Common myeloid progenitor, CD34-positive (primary cell): ENCODE data around the gene PRPF38B.
"Not testable (repeated sequence)": the region's sequence is repeated elsewhere in the genome, so short reads cannot be mapped to it uniquely, and the experiment has no call there.

Experiments
- CTCF ChIA-PET: fragments of 350-600 bp; sonication (Branson Sonifier 250); formaldehyde crosslinking; loops from one replicate; lab custom pipeline; 2021; ENCODE audit warnings: antibody characterized with exemption; lab: Charles Lee
- POLR2A ChIA-PET: fragments of 350-600 bp; sonication (Branson Sonifier 250); formaldehyde crosslinking; loops from one replicate; lab custom pipeline; 2021; ENCODE audit warnings: antibody characterized with exemption; lab: Charles Lee
- DNase-seq, 3 donors: peaks; one replicate each; pipeline versions ENCODE4 v3.0.0 to v3.0.0-alpha.2; 2013
- H3K27ac ChIP-seq, 2 experiments: 1 replicate in 1 of 2; 2 replicates in 1 of 2; pipeline ENCODE4 v1.7.0; 2013; ENCODE audit warnings: inconsistent platforms in 2 of 2, low read length in 2 of 2, mild to moderate bottlenecking in 2 of 2, low read depth in 1 of 2, moderate library complexity in 1 of 2; ENCODE audit not compliant: severe bottlenecking in 2 of 2, insufficient read depth in 1 of 2, poor library complexity in 1 of 2
- H3K27me3 ChIP-seq, 5 experiments: replicated peaks in 2 of 5; 1 replicate in 3 of 5; 2 replicates in 2 of 5; pipeline versions ENCODE4 v1.6.1 to v1.7.0; 2013; ENCODE audit warnings: low read length in 4 of 5, mild to moderate bottlenecking in 2 of 5, moderate library complexity in 2 of 5, inconsistent platforms in 1 of 5; ENCODE audit not compliant: insufficient read depth in 5 of 5, control insufficient read depth in 4 of 5
- H3K36me3 ChIP-seq, 4 experiments: 1 replicate in 2 of 4; 2 replicates in 2 of 4; pipeline versions ENCODE4 v1.6.1 to v1.7.0; 2013; ENCODE audit warnings: low read length in 3 of 4, control low read depth in 1 of 4, mild to moderate bottlenecking in 1 of 4; ENCODE audit not compliant: control insufficient read depth in 4 of 4, insufficient read depth in 4 of 4
- H3K4me1 ChIP-seq, 4 experiments: 1 replicate in 3 of 4; 2 replicates in 1 of 4; pipeline versions ENCODE4 v1.6.1 to v1.7.1; 2013; ENCODE audit warnings: low read length in 3 of 4, mild to moderate bottlenecking in 3 of 4, control low read depth in 1 of 4, inconsistent platforms in 1 of 4, moderate library complexity in 1 of 4; ENCODE audit not compliant: control insufficient read depth in 4 of 4, insufficient read depth in 4 of 4; ENCODE audit errors: control extremely low read depth in 1 of 4
- H3K4me3 ChIP-seq, 7 experiments: 1 replicate in 4 of 7; 2 replicates in 3 of 7; pipeline versions ENCODE4 v1.5.1 to v1.7.0; 2013; ENCODE audit warnings: mild to moderate bottlenecking in 7 of 7, low read length in 6 of 7, moderate library complexity in 6 of 7, inconsistent platforms in 2 of 7, low read depth in 2 of 7, control low read depth in 1 of 7; ENCODE audit not compliant: insufficient read depth in 4 of 7, control insufficient read depth in 1 of 7; ENCODE audit errors: extremely low read depth in 1 of 7
- H3K9me3 ChIP-seq, 5 experiments: 1 replicate in 4 of 5; 2 replicates in 1 of 5; pipeline versions ENCODE4 v1.6.1 to v1.7.1; 2013; ENCODE audit warnings: low read length in 4 of 5, mild to moderate bottlenecking in 2 of 5, inconsistent platforms in 1 of 5, low read depth in 1 of 5, moderate library complexity in 1 of 5; ENCODE audit not compliant: control insufficient read depth in 4 of 5, insufficient read depth in 2 of 5; ENCODE audit errors: control extremely low read depth in 1 of 5
- WGBS: methylation state at CpG from one replicate; pipeline ENCODE4 v1.1.5; 2013; ENCODE audit not compliant: insufficient coverage; 5-methylcytosine and 5-hydroxymethylcytosine counted together

PRPF38B gene

GRCh38 chr1:108678706-108679105 is 13.4 kb upstream of the PRPF38B start:
- ChIA-PET CTCF (interaction anchor here (0.8 to 2.6 kb wide), 2 partner anchors 13 to 116 kb away, joined by 3 to 8 read pairs; partner anchors contain the start of gene PRPF38B), POLR2A (no interaction called here)
- H3K9me3 ChIP-seq, result no peaks in the 10 kb centered on the region
- no peaks in the 10 kb centered on the region for H3K4me1 ChIP-seq
- DNase-seq, result no peak
- H3K27me3 ChIP-seq, result no peaks in the 10 kb centered on the region
- no peak overlapping the region for H3K27ac ChIP-seq
- no CpG with 5 or more reads among the region's 4 CpGs for WGBS
- H3K36me3 ChIP-seq, result no peaks in the 10 kb centered on the region
- no peak overlapping the region for H3K4me3 ChIP-seq

GRCh38 chr1:108679586-108680213 is 12.4 kb upstream of the PRPF38B start:
- no peaks in the 10 kb centered on the region for H3K27me3 ChIP-seq
- no peak overlapping the region for H3K27ac ChIP-seq
- POLR2A ChIA-PET, result no interaction called here
- no peaks in the 10 kb centered on the region for H3K9me3 ChIP-seq
- DNase-seq, result no peak
- H3K4me1 ChIP-seq, result no peaks in the 10 kb centered on the region
- 71% methylated on average over 6 of the region's 10 CpGs for WGBS
- CTCF ChIA-PET, result interaction anchor here (2.6 kb wide), 1 partner anchor 12 kb away, joined by 8 read pairs; the partner anchor contains the start of gene PRPF38B
- no peak overlapping the region for H3K4me3 ChIP-seq
- no peaks in the 10 kb centered on the region for H3K36me3 ChIP-seq

GRCh38 chr1:108681701-108682100 is 10.4 kb upstream of the PRPF38B start:
- H3K27ac ChIP-seq, POLR2A ChIA-PET, H3K4me3 ChIP-seq, H3K36me3 ChIP-seq, H3K4me1 ChIP-seq, H3K27me3 ChIP-seq, DNase-seq, H3K9me3 ChIP-seq: not testable (repeated sequence)
- CTCF ChIA-PET, result interaction anchor here (0.6 to 2.4 kb wide), 5 partner anchors 10 to 465 kb away, joined by 3 to 8 read pairs (median 4); partner anchors contain the start of gene PRPF38B
- WGBS, result 83% methylated on average over 4 of the region's 4 CpGs

GRCh38 chr1:108685529-108685928 is 6.6 kb upstream of the PRPF38B start:
- H3K4me1 ChIP-seq, result peaks cover 0 to 8% (median 3%) of the 10 kb centered on the region in 4 experiments
- WGBS, result 100% methylated on average over 1 of the region's 1 CpG
- no peak overlapping the region for H3K27ac ChIP-seq
- no peak for DNase-seq
- no peaks in the 10 kb centered on the region for H3K9me3 ChIP-seq
- CTCF ChIA-PET, result no interaction called here
- H3K36me3 ChIP-seq, result no peaks in the 10 kb centered on the region
- POLR2A ChIA-PET, result no interaction called here
- H3K27me3 ChIP-seq, result no peaks in the 10 kb centered on the region
- no peak overlapping the region for H3K4me3 ChIP-seq

- WGBS, result 83% methylated on average over 1 of the region's 2 CpGs
- Histone ChIP-seq H3K27ac (no peak overlapping the region), H3K4me3 (no peak overlapping the region), H3K36me3 (no peaks in the 10 kb centered on the region), H3K27me3 (no peaks in the 10 kb centered on the region), H3K9me3 (no peaks in the 10 kb centered on the region), H3K4me1 (peaks cover 0 to 20% (median 13%) of the 10 kb centered on the region in 4 experiments)
- CTCF ChIA-PET, result no interaction called here
- DNase-seq, result no peak
- POLR2A ChIA-PET, result no interaction called here
Measured at GRCh38 chr1:108686614-108687313, 5.3 kb upstream of the PRPF38B start.

GRCh38 chr1:108691128-108691941 is 775 bp upstream of the PRPF38B start:
- peaks cover 9 to 49% (median 33%) of the 10 kb centered on the region in 4 experiments for H3K4me1 ChIP-seq
- H3K27ac ChIP-seq, result peak overlapping the region; percentile 91 to 98
- ChIA-PET CTCF (interaction anchor here (0.6 to 4.7 kb wide), 16 partner anchors 8 to 198 kb away, joined by 3 to 25 read pairs (median 5); partner anchors contain the start of gene HENMT1), POLR2A (interaction anchor here (0.7 to 2.8 kb wide), 6 partner anchors 23 to 131 kb away, joined by 3 to 26 read pairs (median 7); partner anchors contain the start of genes EEIG2 and HENMT1)
- H3K9me3 ChIP-seq, result no peaks in the 10 kb centered on the region
- peak in 2 of 3 donors; percentile 22 to 35 for DNase-seq
- peaks cover 0 to 11% (median 3%) of the 10 kb centered on the region in 4 experiments for H3K36me3 ChIP-seq
- peak overlapping the region; percentile 76 to 99 (median 88) for H3K4me3 ChIP-seq
- no peaks in the 10 kb centered on the region for H3K27me3 ChIP-seq
- WGBS, result 7% methylated on average over 8 of the region's 12 CpGs
